ENCODE data around the gene RPL27. TPM values are rescaled to one million over a fixed set of nuclear protein-coding genes. Genes with fewer than 3 reads are reported as not detected.

The RPL27 gene
- total RNA-seq (2014; rRNA removed; shearing (Covaris generic); ENCODE audit: low replicate concordance) = 1,746 and 2,567 TPM in 2 replicates

- Histone ChIP-seq H3K4me2 (ENCODE audit: low read depth, low read length, poor library complexity, severe bottlenecking) (peak within 1 kb of the TSS; percentile 90), H3K4me3 (ENCODE audit: low read length) (peak within 1 kb of the TSS; percentile 98), H3K36me3 (ENCODE audit: insufficient read depth, low read length) (peaks cover 25% of the 10 kb centered on the region), H3K9me3 (ENCODE audit: low read length) (no peaks in the 10 kb centered on the region), H3K9ac (ENCODE audit: low read length) (peak within 1 kb of the TSS; percentile 99), H3K4me1 (ENCODE audit: low read length) (peaks cover 22% of the 10 kb centered on the region), H3K79me2 (ENCODE audit: low read length) (peaks cover 19% of the 10 kb centered on the region), H2AFZ (ENCODE audit: low read length) (peak within 1 kb of the TSS; percentile 40; the same call in 1 of the 2 replicates), H3K27ac (ENCODE audit: low read length) (peak within 1 kb of the TSS; percentile 87), H3K27me3 (ENCODE audit: low read length) (no peaks in the 10 kb centered on the region), H3K9me2 (replicated peaks; ENCODE audit: insufficient read depth, low read length) (no peaks in the 10 kb centered on the region), H4K20me1 (ENCODE audit: insufficient read depth, low read depth, low read length) (peaks cover 18% of the 10 kb centered on the region)
- peak; percentile 100 for DNase-seq
Observed at GRCh38 chr17:42997984-42998938, at the start of gene RPL27. Gene RPL27 (plus strand): TSS chr17:42998419. CDS start chr17:42998751, 332 bp downstream.

- Histone ChIP-seq H3K36me3 (ENCODE audit: insufficient read depth, low read length) (peaks cover 11% of the 10 kb centered on the region; the same call in 1 of the 2 replicates), H3K9me2 (replicated peaks; ENCODE audit: insufficient read depth, low read length) (no peaks in the 10 kb centered on the region), H3K27me3 (ENCODE audit: low read length) (no peaks in the 10 kb centered on the region), H3K4me3 (ENCODE audit: low read length) (no peak overlapping the region), H3K79me2 (ENCODE audit: low read length) (no peaks in the 10 kb centered on the region), H3K4me2 (ENCODE audit: low read depth, low read length, poor library complexity, severe bottlenecking) (no peak overlapping the region), H3K9ac (ENCODE audit: low read length) (no peak overlapping the region), H3K4me1 (ENCODE audit: low read length) (no peaks in the 10 kb centered on the region), H2AFZ (ENCODE audit: low read length) (no peak overlapping the region), H3K9me3 (ENCODE audit: low read length) (no peaks in the 10 kb centered on the region), H3K27ac (ENCODE audit: low read length) (no peak overlapping the region), H4K20me1 (ENCODE audit: insufficient read depth, low read depth, low read length) (no peaks in the 10 kb centered on the region)
- DNase-seq = no peak
Observed at GRCh38 chr17:42950044-42950783, 48.0 kb upstream of the RPL27 start.

GRCh38 chr17:42953669-42954068 is 44.5 kb upstream of the RPL27 start:
- Histone ChIP-seq H3K9me2 (replicated peaks; ENCODE audit: insufficient read depth, low read length) (no peaks in the 10 kb centered on the region), H3K36me3 (ENCODE audit: insufficient read depth, low read length) (peaks cover 30% of the 10 kb centered on the region; the same call in 1 of the 2 replicates), H3K27me3 (ENCODE audit: low read length) (no peaks in the 10 kb centered on the region), H3K9me3 (ENCODE audit: low read length) (no peaks in the 10 kb centered on the region), H3K4me3 (ENCODE audit: low read length) (no peak overlapping the region), H3K4me2 (ENCODE audit: low read depth, low read length, poor library complexity, severe bottlenecking) (no peak overlapping the region), H4K20me1 (ENCODE audit: insufficient read depth, low read depth, low read length) (no peaks in the 10 kb centered on the region), H3K27ac (ENCODE audit: low read length) (no peak overlapping the region), H3K4me1 (ENCODE audit: low read length) (no peaks in the 10 kb centered on the region), H3K9ac (ENCODE audit: low read length) (no peak overlapping the region), H3K79me2 (ENCODE audit: low read length) (no peaks in the 10 kb centered on the region), H2AFZ (ENCODE audit: low read length) (no peak overlapping the region)
- no peak for DNase-seq

- peak within 1 kb of the TSS; percentile 75; the same call in 1 of the 2 replicates for H2AFZ ChIP-seq (ENCODE audit: low read length)
Observed at GRCh38 chr17:42964161-42964932, 33.9 kb upstream of the RPL27 start, which contains the start of gene AARSD1. Gene AARSD1 (minus strand): TSS chr17:42964454. CDS start chr17:42964440, 14 bp downstream.

GRCh38 chr17:42967925-42968324 is 30.3 kb upstream of the RPL27 start:
- H3K4me2 ChIP-seq (ENCODE audit: low read depth, low read length, poor library complexity, severe bottlenecking) = no peak overlapping the region
- peaks cover 17% of the 10 kb centered on the region for H3K79me2 ChIP-seq (ENCODE audit: low read length)
- no peak overlapping the region for H2AFZ ChIP-seq (ENCODE audit: low read length)
- no peak overlapping the region for H3K9ac ChIP-seq (ENCODE audit: low read length)
- H3K9me3 ChIP-seq (ENCODE audit: low read length) = no peaks in the 10 kb centered on the region
- H4K20me1 ChIP-seq (ENCODE audit: insufficient read depth, low read depth, low read length) = no peaks in the 10 kb centered on the region
- no peaks in the 10 kb centered on the region for H3K27me3 ChIP-seq (ENCODE audit: low read length)
- no peak overlapping the region for H3K4me3 ChIP-seq (ENCODE audit: low read length)
- peaks cover 15% of the 10 kb centered on the region for H3K4me1 ChIP-seq (ENCODE audit: low read length)
- H3K9me2 ChIP-seq (replicated peaks; ENCODE audit: insufficient read depth, low read length) = no peaks in the 10 kb centered on the region
- no peak overlapping the region for H3K27ac ChIP-seq (ENCODE audit: low read length)
- DNase-seq = no peak
- H3K36me3 ChIP-seq (ENCODE audit: insufficient read depth, low read length) = no peaks in the 10 kb centered on the region

More at GRCh38 chr17:42964161-42964932, 33.9 kb upstream of the RPL27 start, which contains the start of gene AARSD1:
- Histone ChIP-seq H3K9me3 (ENCODE audit: low read length) (no peaks in the 10 kb centered on the region), H3K4me1 (ENCODE audit: low read length) (peaks cover 21% of the 10 kb centered on the region), H3K9ac (ENCODE audit: low read length) (peak within 1 kb of the TSS; percentile 77), H3K9me2 (replicated peaks; ENCODE audit: insufficient read depth, low read length) (no peaks in the 10 kb centered on the region), H3K79me2 (ENCODE audit: low read length) (peaks cover 25% of the 10 kb centered on the region), H3K4me3 (ENCODE audit: low read length) (peak within 1 kb of the TSS; percentile 82), H4K20me1 (ENCODE audit: insufficient read depth, low read depth, low read length) (no peaks in the 10 kb centered on the region), H3K27ac (ENCODE audit: low read length) (peak within 1 kb of the TSS; percentile 64), H3K27me3 (ENCODE audit: low read length) (no peaks in the 10 kb centered on the region), H3K36me3 (ENCODE audit: insufficient read depth, low read length) (peaks cover 20% of the 10 kb centered on the region), H3K4me2 (ENCODE audit: low read depth, low read length, poor library complexity, severe bottlenecking) (peak within 1 kb of the TSS; percentile 82)
- peak; percentile 97 for DNase-seq

GRCh38 chr17:42969001-42969581 is 29.1 kb upstream of the RPL27 start:
- Histone ChIP-seq H4K20me1 (ENCODE audit: insufficient read depth, low read depth, low read length) (no peaks in the 10 kb centered on the region), H3K79me2 (ENCODE audit: low read length) (peaks cover 6% of the 10 kb centered on the region), H3K9ac (ENCODE audit: low read length) (no peak overlapping the region), H3K4me2 (ENCODE audit: low read depth, low read length, poor library complexity, severe bottlenecking) (no peak overlapping the region), H3K4me3 (ENCODE audit: low read length) (no peak overlapping the region), H3K27me3 (ENCODE audit: low read length) (no peaks in the 10 kb centered on the region), H3K9me3 (ENCODE audit: low read length) (no peaks in the 10 kb centered on the region), H3K4me1 (ENCODE audit: low read length) (peaks cover 8% of the 10 kb centered on the region), H2AFZ (ENCODE audit: low read length) (no peak overlapping the region), H3K36me3 (ENCODE audit: insufficient read depth, low read length) (no peaks in the 10 kb centered on the region), H3K9me2 (replicated peaks; ENCODE audit: insufficient read depth, low read length) (no peaks in the 10 kb centered on the region), H3K27ac (ENCODE audit: low read length) (no peak overlapping the region)
- DNase-seq = peak; percentile 42

GRCh38 chr17:42971589-42971988 is 26.6 kb upstream of the RPL27 start:
- H3K27me3 ChIP-seq (ENCODE audit: low read length) = no peaks in the 10 kb centered on the region
- H3K9me3 ChIP-seq (ENCODE audit: low read length) = no peaks in the 10 kb centered on the region
- H3K27ac ChIP-seq (ENCODE audit: low read length) = no peak overlapping the region
- no peak for DNase-seq
- 0 out of 2 replicates have a peak, but pooled peaks cover 3% of the 10 kb centered on the region for H3K4me1 ChIP-seq (ENCODE audit: low read length)
- H3K36me3 ChIP-seq (ENCODE audit: insufficient read depth, low read length) = no peaks in the 10 kb centered on the region
- H3K9me2 ChIP-seq (replicated peaks; ENCODE audit: insufficient read depth, low read length) = no peaks in the 10 kb centered on the region
- no peak overlapping the region for H3K4me2 ChIP-seq (ENCODE audit: low read depth, low read length, poor library complexity, severe bottlenecking)
- no peak overlapping the region for H3K9ac ChIP-seq (ENCODE audit: low read length)
- H2AFZ ChIP-seq (ENCODE audit: low read length) = no peak overlapping the region
- H3K79me2 ChIP-seq (ENCODE audit: low read length) = no peaks in the 10 kb centered on the region
- H3K4me3 ChIP-seq (ENCODE audit: low read length) = no peak overlapping the region
- no peaks in the 10 kb centered on the region for H4K20me1 ChIP-seq (ENCODE audit: insufficient read depth, low read depth, low read length)
